Measurements from ENCODE around the gene ITGAL.

DNA sequence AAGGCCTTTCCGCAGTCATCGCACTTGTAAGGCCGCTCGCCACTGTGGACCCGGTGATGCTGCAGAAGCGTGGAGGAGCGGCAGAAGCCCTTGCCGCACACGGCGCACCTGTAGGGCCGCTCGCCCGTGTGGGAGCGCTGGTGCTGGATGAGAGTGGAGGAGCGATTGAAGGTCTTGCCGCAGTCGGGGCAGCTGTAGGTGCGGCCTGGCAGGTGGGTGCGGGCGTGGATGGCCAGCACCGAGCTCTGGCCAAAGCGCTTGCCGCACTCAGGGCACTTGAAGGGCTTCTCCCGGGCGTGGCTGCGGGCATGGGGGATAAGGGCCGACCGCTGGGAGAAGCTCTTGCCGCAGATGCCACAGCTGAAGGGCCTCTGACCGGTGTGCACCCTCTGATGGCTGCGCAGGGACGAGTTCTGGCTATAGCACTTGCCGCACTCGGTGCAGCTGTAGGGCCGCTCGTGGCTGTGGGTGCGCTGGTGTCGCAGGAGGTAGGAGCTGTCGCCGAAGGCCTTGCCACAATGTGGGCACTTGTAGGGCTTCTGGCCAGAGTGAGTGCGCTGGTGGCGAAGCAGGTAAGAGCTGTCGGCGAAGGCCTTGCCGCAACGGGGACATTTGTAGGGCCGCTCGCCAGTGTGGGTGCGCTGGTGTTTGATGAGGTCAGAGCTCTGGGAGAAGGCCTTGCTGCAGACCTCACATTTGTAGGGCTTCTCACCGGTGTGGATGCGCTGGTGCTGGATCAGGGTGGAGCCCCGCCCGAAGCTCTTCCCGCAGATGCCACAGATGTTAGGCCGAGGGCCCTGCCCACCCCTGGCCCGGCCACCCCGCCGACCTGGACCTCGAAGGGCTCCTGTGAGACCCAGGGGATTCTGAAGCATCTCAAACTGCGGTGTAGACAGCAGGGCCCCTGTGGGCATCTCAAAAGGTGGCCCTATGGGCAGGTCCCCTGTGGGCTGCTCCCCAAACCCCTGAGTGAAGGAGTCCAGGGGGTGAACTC lies 52.3 kb downstream of the ITGAL start:
- TF ChIP-seq SNAI2 (CRISPR knock-in tag; IDR thresholded peaks at IDR 0.05) = no peak
- TF ChIP-seq, protein P1, sequence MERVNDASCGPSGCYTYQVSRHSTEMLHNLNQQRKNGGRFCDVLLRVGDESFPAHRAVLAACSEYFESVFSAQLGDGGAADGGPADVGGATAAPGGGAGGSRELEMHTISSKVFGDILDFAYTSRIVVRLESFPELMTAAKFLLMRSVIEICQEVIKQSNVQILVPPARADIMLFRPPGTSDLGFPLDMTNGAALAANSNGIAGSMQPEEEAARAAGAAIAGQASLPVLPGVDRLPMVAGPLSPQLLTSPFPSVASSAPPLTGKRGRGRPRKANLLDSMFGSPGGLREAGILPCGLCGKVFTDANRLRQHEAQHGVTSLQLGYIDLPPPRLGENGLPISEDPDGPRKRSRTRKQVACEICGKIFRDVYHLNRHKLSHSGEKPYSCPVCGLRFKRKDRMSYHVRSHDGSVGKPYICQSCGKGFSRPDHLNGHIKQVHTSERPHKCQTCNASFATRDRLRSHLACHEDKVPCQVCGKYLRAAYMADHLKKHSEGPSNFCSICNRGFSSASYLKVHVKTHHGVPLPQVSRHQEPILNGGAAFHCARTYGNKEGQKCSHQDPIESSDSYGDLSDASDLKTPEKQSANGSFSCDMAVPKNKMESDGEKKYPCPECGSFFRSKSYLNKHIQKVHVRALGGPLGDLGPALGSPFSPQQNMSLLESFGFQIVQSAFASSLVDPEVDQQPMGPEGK (CRISPR knock-in tag; IDR thresholded peaks at IDR 0.05; ENCODE audit: borderline replicate concordance) = no peak

Measured in SK-N-SH treated with all-trans-retinoic acid at 6 μM for 48 hours (cell line).